Measurements from ENCODE around the gene FLT3LG. TPM values are rescaled to one million over a fixed set of nuclear protein-coding genes. Genes with fewer than 3 reads are reported as not detected.
A peak's percentile ranks its signal among the peaks of the same experiment; 100 is the strongest.
"Not testable (repeated sequence)": the region's sequence is repeated elsewhere in the genome, so short reads cannot be mapped to it uniquely, and the experiment has no call there.

The FLT3LG gene
- total and polyA plus RNA-seq, 5 donors from 2014 or later: 103 to 250 (median 117) TPM

DNA sequence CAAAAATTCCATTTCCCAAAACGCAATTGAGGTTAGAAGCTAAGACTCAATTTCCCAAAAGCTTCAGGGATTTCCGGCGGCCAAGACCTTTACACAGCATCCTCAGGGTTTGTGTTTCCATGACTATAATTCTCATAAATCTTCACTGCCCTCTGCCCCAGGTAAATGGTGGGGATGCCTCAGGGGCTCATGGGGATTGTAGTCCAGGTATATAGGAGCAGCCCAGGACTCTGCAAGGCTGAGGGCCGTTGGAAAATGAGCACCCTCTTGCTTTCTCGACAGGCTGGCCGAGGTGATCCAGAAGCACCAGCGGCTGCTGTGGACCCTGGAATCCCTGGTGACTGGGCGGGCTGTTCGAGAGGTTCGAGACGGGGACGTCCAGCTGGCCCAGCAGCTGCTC, 14.6 kb upstream of the FLT3LG start:
- H3K27ac Mint-ChIP-seq: no peak overlapping the region
- DNase-seq (no peak), ATAC-seq (ENCODE audit: low read depth in 2 of 2) (no peak)
- Histone ChIP-seq H3K4me1 (ENCODE audit: control insufficient read depth, insufficient read depth, low read length, poor library complexity, severe bottlenecking) (peaks cover 2% of the 10 kb centered on the region), H3K36me3 (ENCODE audit: control insufficient read depth, insufficient read depth, low read length) (peaks cover 17% of the 10 kb centered on the region), H3K27me3 (ENCODE audit: control insufficient read depth, insufficient read depth, low read length) (no peaks in the 10 kb centered on the region), H3K4me3 (ENCODE audit: low read depth, low read length) (no peak overlapping the region), H3K9me3 (ENCODE audit: control insufficient read depth in 2 of 2, low read length in 2 of 2) (no peaks in the 10 kb centered on the region), H3K27ac (ENCODE audit: insufficient read depth, low read length, poor library complexity, severe bottlenecking) (no peak overlapping the region)
- peaks cover 12% of the 10 kb centered on the region for H3K36me3 Mint-ChIP-seq
- H3K4me1 Mint-ChIP-seq: peaks cover 0 to 18% (median 6%) of the 10 kb centered on the region in 4 donors
- no peaks in the 10 kb centered on the region for H3K27me3 Mint-ChIP-seq
- no peaks in the 10 kb centered on the region for H3K9me3 Mint-ChIP-seq
- H3K4me3 Mint-ChIP-seq: peak overlapping the region in 1 of 4 donors; percentile 78

DNA sequence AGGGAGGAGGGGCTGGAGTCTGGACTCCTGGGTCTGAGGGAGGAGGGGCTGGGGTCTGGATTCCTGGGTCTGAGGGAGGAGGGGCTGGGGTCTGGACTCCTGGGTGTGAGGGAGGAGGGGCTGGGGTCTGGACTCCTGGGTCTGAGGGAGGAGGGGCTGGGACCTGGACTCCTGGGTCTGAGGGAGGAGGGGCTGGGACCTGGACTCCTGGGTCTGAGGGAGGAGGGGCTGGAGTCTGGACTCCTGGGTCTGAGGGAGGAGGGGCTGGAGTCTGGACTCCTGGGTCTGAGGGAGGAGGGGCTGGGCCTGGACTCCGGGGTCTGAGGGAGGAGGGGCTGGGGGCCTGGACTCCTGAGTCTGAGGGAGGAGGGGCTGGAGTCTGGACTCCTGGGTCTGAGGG, 12.9 kb upstream of the FLT3LG start:
- H3K36me3 ChIP-seq (ENCODE audit: control insufficient read depth, insufficient read depth, low read length): peaks cover 19% of the 10 kb centered on the region
- not testable (repeated sequence) for H3K27ac Mint-ChIP-seq; H3K4me1 ChIP-seq (ENCODE audit: control insufficient read depth, insufficient read depth, low read length, poor library complexity, severe bottlenecking); ATAC-seq (ENCODE audit: low read depth in 2 of 2); H3K27ac ChIP-seq (ENCODE audit: insufficient read depth, low read length, poor library complexity, severe bottlenecking); H3K4me3 Mint-ChIP-seq; H3K4me3 ChIP-seq (ENCODE audit: low read depth, low read length); H3K9me3 ChIP-seq (ENCODE audit: control insufficient read depth in 2 of 2, low read length in 2 of 2); H3K9me3 Mint-ChIP-seq; H3K36me3 Mint-ChIP-seq; H3K27me3 ChIP-seq (ENCODE audit: control insufficient read depth, insufficient read depth, low read length); DNase-seq; H3K27me3 Mint-ChIP-seq
- H3K4me1 Mint-ChIP-seq: peaks cover 0 to 12% (median 4%) of the 10 kb centered on the region in 4 donors

DNA sequence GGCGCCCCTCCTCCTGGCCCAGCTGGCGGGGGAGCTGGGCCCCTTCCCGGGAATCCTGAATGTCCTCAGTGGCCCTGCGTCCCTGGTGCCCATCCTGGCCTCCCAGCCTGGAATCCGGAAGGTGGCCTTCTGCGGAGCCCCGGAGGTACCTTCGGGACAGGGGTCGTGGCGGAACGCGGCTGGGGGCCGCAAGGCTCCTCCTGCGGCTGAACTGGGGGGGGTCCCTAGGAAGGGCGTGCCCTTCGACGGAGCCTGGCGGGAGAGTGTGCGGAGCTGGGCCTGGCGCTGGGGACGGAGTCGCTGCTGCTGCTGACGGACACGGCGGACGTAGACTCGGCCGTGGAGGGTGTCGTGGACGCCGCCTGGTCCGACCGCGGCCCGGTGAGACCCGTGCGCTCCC, 12.4 kb upstream of the FLT3LG start:
- H3K27me3 ChIP-seq (ENCODE audit: control insufficient read depth, insufficient read depth, low read length): no peaks in the 10 kb centered on the region
- Mint-ChIP-seq H3K27ac (no peak overlapping the region), H3K4me1 (peaks cover 0 to 11% (median 3%) of the 10 kb centered on the region in 4 donors), H3K36me3 (peaks cover 8% of the 10 kb centered on the region), H3K9me3 (no peaks in the 10 kb centered on the region), H3K4me3 (no peak overlapping the region), H3K27me3 (no peaks in the 10 kb centered on the region)
- DNase-seq (no peak), ATAC-seq (ENCODE audit: low read depth in 2 of 2) (no peak)
- H3K9me3 ChIP-seq (ENCODE audit: control insufficient read depth in 2 of 2, low read length in 2 of 2): no peaks in the 10 kb centered on the region
- H3K4me3 ChIP-seq (ENCODE audit: low read depth, low read length): no peak overlapping the region
- H3K4me1 ChIP-seq (ENCODE audit: control insufficient read depth, insufficient read depth, low read length, poor library complexity, severe bottlenecking): no peaks in the 10 kb centered on the region
- no peak overlapping the region for H3K27ac ChIP-seq (ENCODE audit: insufficient read depth, low read length, poor library complexity, severe bottlenecking)
- H3K36me3 ChIP-seq (ENCODE audit: control insufficient read depth, insufficient read depth, low read length): peaks cover 16% of the 10 kb centered on the region

DNA sequence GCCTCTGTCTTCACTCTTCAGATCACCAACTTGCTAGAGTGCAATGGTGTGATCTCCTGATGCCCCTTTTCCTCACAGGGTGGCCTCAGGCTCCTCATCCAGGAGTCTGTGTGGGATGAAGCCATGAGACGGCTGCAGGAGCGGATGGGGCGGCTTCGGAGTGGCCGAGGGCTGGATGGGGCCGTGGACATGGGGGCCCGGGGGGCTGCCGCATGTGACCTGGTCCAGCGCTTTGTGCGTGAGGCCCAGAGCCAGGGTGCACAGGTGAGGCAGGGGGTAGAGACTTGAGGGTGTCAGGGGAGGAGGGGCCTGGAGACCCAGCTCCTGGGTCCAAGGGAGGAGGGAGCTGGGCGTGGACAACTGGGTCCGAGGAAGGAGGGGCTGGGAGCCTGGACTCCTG, 11.5 kb upstream of the FLT3LG start:
- Mint-ChIP-seq H3K9me3 (no peaks in the 10 kb centered on the region), H3K4me3 (no peak overlapping the region), H3K36me3 (peaks cover 4% of the 10 kb centered on the region), H3K4me1 (peaks cover 0 to 12% (median 3%) of the 10 kb centered on the region in 4 donors), H3K27me3 (no peaks in the 10 kb centered on the region), H3K27ac (peak overlapping the region in 2 of 3 donors; percentile 48 to 59)
- H3K9me3 ChIP-seq (ENCODE audit: control insufficient read depth in 2 of 2, low read length in 2 of 2): no peaks in the 10 kb centered on the region
- H3K36me3 ChIP-seq (ENCODE audit: control insufficient read depth, insufficient read depth, low read length): peaks cover 19% of the 10 kb centered on the region
- H3K4me3 ChIP-seq (ENCODE audit: low read depth, low read length): no peak overlapping the region
- DNase-seq (no peak), ATAC-seq (ENCODE audit: low read depth in 2 of 2) (no peak)
- no peaks in the 10 kb centered on the region for H3K4me1 ChIP-seq (ENCODE audit: control insufficient read depth, insufficient read depth, low read length, poor library complexity, severe bottlenecking)
- H3K27ac ChIP-seq (ENCODE audit: insufficient read depth, low read length, poor library complexity, severe bottlenecking): no peak overlapping the region
- no peaks in the 10 kb centered on the region for H3K27me3 ChIP-seq (ENCODE audit: control insufficient read depth, insufficient read depth, low read length)

DNA sequence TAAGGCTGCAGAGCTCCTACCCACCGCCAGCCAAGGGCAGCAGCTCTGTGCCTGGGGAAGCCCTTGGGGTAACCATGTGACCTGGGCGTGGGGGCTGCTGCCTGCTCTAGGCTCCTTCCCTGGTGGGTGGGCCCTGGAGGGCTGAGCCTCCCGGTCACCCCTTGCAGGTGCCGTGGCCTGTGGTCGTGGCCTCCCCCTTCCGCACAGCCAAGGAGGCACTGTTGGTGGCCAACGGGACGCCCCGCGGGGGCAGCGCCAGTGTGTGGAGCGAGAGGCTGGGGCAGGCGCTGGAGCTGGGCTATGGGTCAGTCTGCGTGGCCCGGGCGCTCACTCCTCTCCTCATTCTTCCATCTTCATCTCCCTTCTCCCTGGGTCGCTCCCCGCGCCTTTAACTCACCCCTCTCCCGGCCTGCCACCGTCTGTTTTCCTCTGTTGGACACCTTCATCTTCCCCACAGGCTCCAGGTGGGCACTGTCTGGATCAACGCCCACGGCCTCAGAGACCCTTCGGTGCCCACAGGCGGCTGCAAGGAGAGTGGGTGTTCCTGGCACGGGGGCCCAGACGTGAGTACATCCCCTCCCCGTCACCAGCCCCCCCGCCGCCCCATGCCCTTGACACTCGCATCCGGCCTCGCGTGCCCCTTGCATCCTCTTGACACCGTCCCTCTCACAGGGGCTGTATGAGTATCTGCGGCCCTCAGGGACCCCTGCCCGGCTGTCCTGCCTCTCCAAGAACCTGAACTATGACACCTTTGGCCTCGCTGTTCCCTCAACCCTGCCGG, 9.9 kb upstream of the FLT3LG start:
- DNase-seq (no peak), ATAC-seq (ENCODE audit: low read depth in 2 of 2) (no peak)
- no peak overlapping the region for H3K4me3 ChIP-seq (ENCODE audit: low read depth, low read length)
- Mint-ChIP-seq H3K36me3 (peaks cover 8% of the 10 kb centered on the region), H3K27me3 (peaks cover 3% of the 10 kb centered on the region), H3K27ac (peak overlapping the region in 2 of 3 donors; percentile 24 to 42), H3K4me1 (peaks cover 0 to 20% (median 6%) of the 10 kb centered on the region in 4 donors), H3K4me3 (no peak overlapping the region), H3K9me3 (no peaks in the 10 kb centered on the region)
- H3K4me1 ChIP-seq (ENCODE audit: control insufficient read depth, insufficient read depth, low read length, poor library complexity, severe bottlenecking): peaks cover 14% of the 10 kb centered on the region
- no peaks in the 10 kb centered on the region for H3K27me3 ChIP-seq (ENCODE audit: control insufficient read depth, insufficient read depth, low read length)
- H3K36me3 ChIP-seq (ENCODE audit: control insufficient read depth, insufficient read depth, low read length): peaks cover 16% of the 10 kb centered on the region
- no peaks in the 10 kb centered on the region for H3K9me3 ChIP-seq (ENCODE audit: control insufficient read depth in 2 of 2, low read length in 2 of 2)
- H3K27ac ChIP-seq (ENCODE audit: insufficient read depth, low read length, poor library complexity, severe bottlenecking): no peak overlapping the region

DNA sequence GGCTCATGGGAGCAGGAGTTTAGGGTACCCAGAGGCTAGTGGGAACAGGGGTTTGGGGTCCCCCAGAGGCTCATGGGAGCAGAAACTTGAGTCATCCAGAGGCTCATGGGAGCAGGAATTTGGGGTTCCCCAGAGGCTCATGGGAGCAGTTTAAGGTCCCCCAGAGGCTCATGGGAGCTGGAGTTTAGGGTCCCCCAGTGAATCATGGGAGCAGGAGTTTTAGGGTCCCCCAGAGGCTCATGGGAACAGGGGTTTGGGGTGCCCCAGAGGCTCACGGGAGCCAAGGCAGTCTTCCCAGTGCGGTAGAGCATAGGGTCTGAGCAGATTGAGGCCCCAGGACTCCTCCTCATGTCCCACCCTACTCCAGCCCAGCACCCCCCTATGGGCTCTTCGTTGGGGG, 8.6 kb upstream of the FLT3LG start:
- Mint-ChIP-seq H3K4me3 (no peak overlapping the region), H3K27me3 (peaks cover 8% of the 10 kb centered on the region), H3K36me3 (peaks cover 4% of the 10 kb centered on the region), H3K4me1 (peaks cover 0 to 30% (median 14%) of the 10 kb centered on the region in 4 donors), H3K27ac (peak overlapping the region; percentile 42 to 96 (median 91)), H3K9me3 (peaks cover 0 to 1% (median 0%) of the 10 kb centered on the region in 7 donors)
- H3K4me1 ChIP-seq (ENCODE audit: control insufficient read depth, insufficient read depth, low read length, poor library complexity, severe bottlenecking): peaks cover 25% of the 10 kb centered on the region
- H3K4me3 ChIP-seq (ENCODE audit: low read depth, low read length): no peak overlapping the region
- peaks cover 5% of the 10 kb centered on the region for H3K36me3 ChIP-seq (ENCODE audit: control insufficient read depth, insufficient read depth, low read length)
- ATAC-seq (ENCODE audit: low read depth in 2 of 2): no peak
- H3K9me3 ChIP-seq (ENCODE audit: control insufficient read depth in 2 of 2, low read length in 2 of 2): no peaks in the 10 kb centered on the region
- no peaks in the 10 kb centered on the region for H3K27me3 ChIP-seq (ENCODE audit: control insufficient read depth, insufficient read depth, low read length)
- H3K27ac ChIP-seq (ENCODE audit: insufficient read depth, low read length, poor library complexity, severe bottlenecking): no peak overlapping the region
- no peak for DNase-seq

DNA sequence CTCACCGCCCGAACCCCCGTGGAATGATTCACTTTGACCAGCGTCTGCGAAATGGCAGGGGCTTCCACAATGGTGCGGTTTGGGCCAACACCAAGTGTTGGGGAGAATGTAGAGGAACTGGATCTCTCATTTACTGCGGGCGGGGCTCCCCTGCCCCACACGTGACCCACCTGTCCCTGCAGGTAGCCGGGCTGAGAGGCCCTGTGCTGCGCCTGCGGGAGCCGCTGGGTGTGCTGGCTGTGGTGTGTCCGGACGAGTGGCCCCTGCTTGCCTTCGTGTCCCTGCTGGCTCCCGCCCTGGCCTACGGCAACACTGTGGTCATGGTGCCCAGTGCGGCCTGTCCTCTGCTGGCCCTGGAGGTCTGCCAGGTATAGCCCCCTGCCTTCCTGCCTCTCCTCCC, 5.8 kb upstream of the FLT3LG start:
- peak overlapping the region in 1 of 4 donors; percentile 84 for H3K4me3 Mint-ChIP-seq
- no peak overlapping the region for H3K4me3 ChIP-seq (ENCODE audit: low read depth, low read length)
- DNase-seq: no peak
- ATAC-seq (ENCODE audit: low read depth in 2 of 2): no peak
- no peaks in the 10 kb centered on the region for H3K27me3 ChIP-seq (ENCODE audit: control insufficient read depth, insufficient read depth, low read length)
- peaks cover 51% of the 10 kb centered on the region for H3K4me1 ChIP-seq (ENCODE audit: control insufficient read depth, insufficient read depth, low read length, poor library complexity, severe bottlenecking)
- peaks cover 9% of the 10 kb centered on the region for H3K27me3 Mint-ChIP-seq
- H3K27ac Mint-ChIP-seq: peak overlapping the region; percentile 99 to 100 (median 99)
- H3K27ac ChIP-seq (ENCODE audit: insufficient read depth, low read length, poor library complexity, severe bottlenecking): peak overlapping the region; percentile 96
- no peaks in the 10 kb centered on the region for H3K9me3 ChIP-seq (ENCODE audit: control insufficient read depth in 2 of 2, low read length in 2 of 2)
- peaks cover 4% of the 10 kb centered on the region for H3K36me3 Mint-ChIP-seq
- peaks cover 0 to 48% (median 29%) of the 10 kb centered on the region in 4 donors for H3K4me1 Mint-ChIP-seq
- H3K36me3 ChIP-seq (ENCODE audit: control insufficient read depth, insufficient read depth, low read length): peaks cover 5% of the 10 kb centered on the region
- H3K9me3 Mint-ChIP-seq: peaks cover 0 to 1% (median 0%) of the 10 kb centered on the region in 7 donors

All from CD4-positive, CD25-positive, alpha-beta regulatory T cell (primary cell).